ENCODE results near the gene TBCK. TPM values are rescaled to one million over a fixed set of nuclear protein-coding genes. Genes with fewer than 3 reads are reported as not detected.

The TBCK gene
- total and polyA plus RNA-seq, 3 donors from 2014 or later, result 17.7 to 67.1 (median 66.3) TPM

- intact Hi-C loops (cut with DNase I; ENCODE audit: low total_unique reads), result no loop called here
- H3K27ac ChIP-seq, result no peak overlapping the region
- DNase-seq, result no peak
- no peak overlapping the region for H3K4me3 ChIP-seq
- H3K36me3 ChIP-seq (ENCODE audit: low read depth, missing control alignments), result no peaks in the 10 kb centered on the region
- WGBS, 2 donors, result 95% methylated on average over 8 of the region's 8 CpGs
- no peak for TF ChIP-seq POLR2A (IDR thresholded peaks at IDR 0.05)
- no peak for TF ChIP-seq CTCF (IDR thresholded peaks at IDR 0.05)
- no peaks in the 10 kb centered on the region for H3K9me3 ChIP-seq
- no peaks in the 10 kb centered on the region for H3K27me3 ChIP-seq
- H3K4me1 ChIP-seq, result no peaks in the 10 kb centered on the region
These were observed 60.8 kb downstream of the TBCK start for GRCh38 chr4:106255195-106255594.

GRCh38 chr4:106253364-106254129 lies 62.5 kb downstream of the TBCK start:
- intact Hi-C loops (cut with DNase I; ENCODE audit: low total_unique reads), result no loop called here
- no peak for DNase-seq
- Histone ChIP-seq H3K36me3 (ENCODE audit: low read depth, missing control alignments) (no peaks in the 10 kb centered on the region), H3K27ac (no peak overlapping the region), H3K9me3 (no peaks in the 10 kb centered on the region), H3K27me3 (no peaks in the 10 kb centered on the region), H3K4me3 (no peak overlapping the region), H3K4me1 (no peaks in the 10 kb centered on the region)
- TF ChIP-seq CTCF (IDR thresholded peaks at IDR 0.05) (no peak), POLR2A (IDR thresholded peaks at IDR 0.05) (no peak)
- 73 to 79% methylated on average over 4 of the region's 4 CpGs for WGBS, 2 donors

GRCh38 chr4:106247600-106247999 lies 68.4 kb downstream of the TBCK start:
- Histone ChIP-seq H3K4me1 (no peaks in the 10 kb centered on the region), H3K9me3 (no peaks in the 10 kb centered on the region), H3K27me3 (no peaks in the 10 kb centered on the region), H3K27ac (no peak overlapping the region), H3K4me3 (no peak overlapping the region), H3K36me3 (ENCODE audit: low read depth, missing control alignments) (no peaks in the 10 kb centered on the region)
- intact Hi-C loops (cut with DNase I; ENCODE audit: low total_unique reads), result no loop called here
- no peak for DNase-seq
- TF ChIP-seq POLR2A (IDR thresholded peaks at IDR 0.05) (no peak), CTCF (IDR thresholded peaks at IDR 0.05) (no peak)

GRCh38 chr4:106246441-106246840 lies 69.6 kb downstream of the TBCK start:
- H3K9me3 ChIP-seq, result no peaks in the 10 kb centered on the region
- no peak overlapping the region for H3K27ac ChIP-seq
- no peak for TF ChIP-seq CTCF (IDR thresholded peaks at IDR 0.05)
- no peak for TF ChIP-seq POLR2A (IDR thresholded peaks at IDR 0.05)
- no peaks in the 10 kb centered on the region for H3K4me1 ChIP-seq
- H3K4me3 ChIP-seq, result no peak overlapping the region
- no peaks in the 10 kb centered on the region for H3K27me3 ChIP-seq
- no peaks in the 10 kb centered on the region for H3K36me3 ChIP-seq (ENCODE audit: low read depth, missing control alignments)
- WGBS, 2 donors, result 97 to 100% methylated on average over 1 of the region's 1 CpG
- no peak for DNase-seq
- intact Hi-C loops (cut with DNase I; ENCODE audit: low total_unique reads), result no loop called here

- H3K4me1 ChIP-seq, result no peaks in the 10 kb centered on the region
- intact Hi-C loops (cut with DNase I; ENCODE audit: low total_unique reads), result no loop called here
- 60 to 68% methylated on average over 2 of the region's 2 CpGs for WGBS, 2 donors
- TF ChIP-seq POLR2A (IDR thresholded peaks at IDR 0.05) (no peak), CTCF (IDR thresholded peaks at IDR 0.05) (no peak)
- no peak overlapping the region for H3K27ac ChIP-seq
- DNase-seq, result no peak
- no peaks in the 10 kb centered on the region for H3K27me3 ChIP-seq
- no peaks in the 10 kb centered on the region for H3K36me3 ChIP-seq (ENCODE audit: low read depth, missing control alignments)
- no peaks in the 10 kb centered on the region for H3K9me3 ChIP-seq
- H3K4me3 ChIP-seq, result no peak overlapping the region
These were observed 70.8 kb downstream of the TBCK start for GRCh38 chr4:106245176-106245575.
